Lung (tissue), 12 donors: ENCODE data around the gene DNAJB6. TPM values are rescaled to one million over a fixed set of nuclear protein-coding genes. Genes with fewer than 3 reads are reported as not detected.

ENCODE experiments used
- ATAC-seq: fragments of 200-7000 bp; cut with Tn5 transposase; one replicate; pipeline ENCODE4 v1.9.1; 2020; ENCODE audit warnings: moderate number of reproducible peaks; ENCODE audit not compliant: insufficient read depth, low FRiP score
- DNase-seq, 3 donors: peaks; one replicate each; pipeline ENCODE4 v3.0.0-alpha.2; 2013 to 2017
- H3K27ac ChIP-seq, 2 donors: one replicate each; pipeline ENCODE4 v1.5.1; 2013; ENCODE audit warnings: mild to moderate bottlenecking in 2 of 2, moderate library complexity in 2 of 2, control low read depth in 1 of 2, inconsistent platforms in 1 of 2, low read depth in 1 of 2, low read length in 1 of 2
- H3K27me3 ChIP-seq, 3 donors: one replicate each; pipeline ENCODE4 v1.5.1; 2013; ENCODE audit warnings: low read length in 2 of 3; ENCODE audit not compliant: control insufficient read depth in 3 of 3, insufficient read depth in 3 of 3
- H3K36me3 ChIP-seq, 4 donors: one replicate each; pipeline ENCODE4 v1.5.1; 2013; ENCODE audit warnings: low read length in 4 of 4, mild to moderate bottlenecking in 1 of 4, moderate library complexity in 1 of 4; ENCODE audit not compliant: control insufficient read depth in 4 of 4, insufficient read depth in 4 of 4
- H3K4me1 ChIP-seq, 5 donors: one replicate each; pipeline ENCODE4 v1.5.1; 2013; ENCODE audit warnings: low read length in 5 of 5, mild to moderate bottlenecking in 2 of 5, moderate library complexity in 1 of 5; ENCODE audit not compliant: control insufficient read depth in 5 of 5, insufficient read depth in 5 of 5
- H3K4me3 ChIP-seq: one replicate; pipeline ENCODE4 v1.5.1; 2013; ENCODE audit warnings: mild to moderate bottlenecking, control low read depth, moderate library complexity
- H3K9ac ChIP-seq, 2 donors: one replicate each; pipeline ENCODE4 v1.5.1; 2013; ENCODE audit warnings: low read length in 2 of 2, control low read depth in 1 of 2; ENCODE audit not compliant: insufficient read depth in 1 of 2
- H3K9me3 ChIP-seq, 4 donors: one replicate each; pipeline ENCODE4 v1.5.1; 2013; ENCODE audit warnings: low read length in 3 of 4, mild to moderate bottlenecking in 1 of 4, moderate library complexity in 1 of 4; ENCODE audit not compliant: control insufficient read depth in 4 of 4, insufficient read depth in 3 of 4
- WGBS, 2 donors: extraction: QIAGEN DNeasy Blood & Tissue Kit; methylation state at CpG; one replicate each; pipeline ENCODE4 v1.1.7; 2013; 5-methylcytosine and 5-hydroxymethylcytosine counted together
- polyA plus RNA-seq, 2 donors: library from polyadenylated mRNA; stranded (reverse); fragments of 200-250 nt; gene quantifications; one replicate each; pipeline ENCODE4 v1.2.1, GENCODE V29; 2013
- total RNA-seq, 2 donors: library from RNA; depleted of rRNA in 1 of 2; stranded (reverse); fragments of >200 nt in 1 of 2; gene quantifications; one replicate each; pipeline ENCODE4 v1.2.1, GENCODE V29; 2014 to 2021
- TF ChIP-seq, protein P1 (sequence below): IDR thresholded peaks from 2 replicates; pipeline ENCODE4 v1.5.1; 2012; ENCODE audit warnings: mild to moderate bottlenecking; ENCODE audit errors: control extremely low read depth, extremely low read depth
- donor health status: control.
- donor health status: control.
- donor health status: Bipolar disorder and iron deficiency.
- donor health status: healthy.
- donor health status: DM: yes; HTN: yes; CAD: no.

The DNAJB6 gene
- total and polyA plus RNA-seq, 4 donors, result 58.1 to 117 (median 83.0) TPM

DNA sequence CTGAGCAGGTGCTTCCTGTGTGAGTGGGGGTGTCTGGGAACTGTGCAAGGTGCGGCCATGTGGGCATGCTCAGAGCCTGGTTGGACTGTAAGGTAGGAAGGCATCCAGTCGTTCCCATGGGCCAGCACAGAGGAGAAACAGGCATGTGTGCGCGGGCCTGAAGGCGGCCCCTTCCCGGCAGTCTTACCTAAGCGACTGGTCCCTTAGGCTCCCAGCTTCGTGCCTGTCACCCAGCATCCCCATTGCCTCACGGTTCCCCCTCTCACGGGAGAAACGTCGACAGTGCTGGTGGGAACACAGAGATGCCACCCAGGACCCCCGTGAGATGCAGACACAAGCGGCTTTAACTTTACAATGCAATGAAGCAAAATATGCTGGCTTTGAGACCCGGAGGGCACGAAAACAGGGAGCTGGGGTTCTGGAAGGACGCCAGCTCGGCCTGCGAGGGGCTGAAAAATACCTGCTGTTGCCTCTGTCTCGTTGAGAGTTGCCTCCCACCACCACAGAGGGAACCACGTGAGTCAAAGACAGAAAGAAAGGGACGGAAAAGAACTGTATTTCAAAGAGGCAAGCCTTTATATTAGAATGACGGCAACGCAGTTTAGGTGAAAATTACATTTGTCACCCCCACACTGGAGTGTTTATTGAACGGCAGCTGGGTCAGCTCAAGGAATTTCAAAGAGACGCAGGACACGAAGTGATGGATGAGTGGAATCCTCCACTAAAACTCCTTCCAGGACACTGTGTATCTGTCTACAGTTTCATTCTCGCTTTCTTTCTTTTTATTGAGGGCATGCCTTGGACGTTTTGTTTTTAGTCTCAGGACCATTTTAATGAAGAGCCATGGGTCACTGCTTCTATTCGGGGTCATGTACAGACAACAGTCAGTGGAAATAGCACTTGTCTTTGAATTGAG is 128.4 kb downstream of the DNAJB6 start:
- Histone ChIP-seq H3K27me3 (peaks cover 0 to 30% (median 24%) of the 10 kb centered on the region in 3 donors), H3K4me1 (no peaks in the 10 kb centered on the region), H3K9me3 (peaks cover 0 to 8% (median 0%) of the 10 kb centered on the region in 4 donors), H3K36me3 (no peaks in the 10 kb centered on the region), H3K4me3 (no peak overlapping the region), H3K27ac (no peak overlapping the region), H3K9ac (no peak overlapping the region)
- DNase-seq (peak in 2 of 3 donors; percentile 7 to 23), ATAC-seq (no peak)
- 35 to 47% methylated on average over 30 of the region's 30 CpGs for WGBS, 2 donors
- TF ChIP-seq, protein P1, sequence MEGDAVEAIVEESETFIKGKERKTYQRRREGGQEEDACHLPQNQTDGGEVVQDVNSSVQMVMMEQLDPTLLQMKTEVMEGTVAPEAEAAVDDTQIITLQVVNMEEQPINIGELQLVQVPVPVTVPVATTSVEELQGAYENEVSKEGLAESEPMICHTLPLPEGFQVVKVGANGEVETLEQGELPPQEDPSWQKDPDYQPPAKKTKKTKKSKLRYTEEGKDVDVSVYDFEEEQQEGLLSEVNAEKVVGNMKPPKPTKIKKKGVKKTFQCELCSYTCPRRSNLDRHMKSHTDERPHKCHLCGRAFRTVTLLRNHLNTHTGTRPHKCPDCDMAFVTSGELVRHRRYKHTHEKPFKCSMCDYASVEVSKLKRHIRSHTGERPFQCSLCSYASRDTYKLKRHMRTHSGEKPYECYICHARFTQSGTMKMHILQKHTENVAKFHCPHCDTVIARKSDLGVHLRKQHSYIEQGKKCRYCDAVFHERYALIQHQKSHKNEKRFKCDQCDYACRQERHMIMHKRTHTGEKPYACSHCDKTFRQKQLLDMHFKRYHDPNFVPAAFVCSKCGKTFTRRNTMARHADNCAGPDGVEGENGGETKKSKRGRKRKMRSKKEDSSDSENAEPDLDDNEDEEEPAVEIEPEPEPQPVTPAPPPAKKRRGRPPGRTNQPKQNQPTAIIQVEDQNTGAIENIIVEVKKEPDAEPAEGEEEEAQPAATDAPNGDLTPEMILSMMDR, result no peak

- H3K27me3 ChIP-seq, result peaks cover 0 to 28% (median 24%) of the 10 kb centered on the region in 3 donors
- H3K4me1 ChIP-seq, result no peaks in the 10 kb centered on the region
- ATAC-seq (no peak), DNase-seq (peak in 1 of 3 donors; percentile 7)
- WGBS, 2 donors, result 70 to 80% methylated on average over 41 of the region's 41 CpGs
- H3K27ac ChIP-seq, result no peak overlapping the region
- H3K4me3 ChIP-seq, result no peak overlapping the region
- H3K36me3 ChIP-seq, result no peaks in the 10 kb centered on the region
- TF ChIP-seq, protein P1, result no peak
- H3K9ac ChIP-seq, result no peak overlapping the region
- peaks cover 0 to 8% (median 0%) of the 10 kb centered on the region in 4 donors for H3K9me3 ChIP-seq
Observed at GRCh38 chr7:157465891-157466866, 129.4 kb downstream of the DNAJB6 start.

DNA sequence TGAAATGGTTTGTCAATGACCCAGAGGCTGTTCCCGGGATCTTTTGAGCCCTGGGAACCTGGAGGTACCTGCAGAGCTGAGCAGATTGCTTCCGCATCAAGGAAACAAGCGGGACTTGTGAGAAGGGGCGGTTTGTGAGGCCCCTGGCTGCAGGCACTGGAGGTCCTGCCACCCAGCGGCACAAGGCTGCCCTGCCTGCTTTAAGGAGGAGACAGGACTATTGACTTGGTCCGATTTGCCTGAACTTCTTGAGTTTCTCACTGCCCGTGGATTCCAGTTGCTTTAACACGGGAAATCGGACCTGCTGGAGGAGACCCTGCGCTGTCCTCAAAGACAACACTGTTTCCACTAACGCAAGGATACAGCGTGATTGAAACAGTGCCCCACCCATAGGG is 130.1 kb downstream of the DNAJB6 start:
- TF ChIP-seq, protein P1, result no peak
- 71 to 72% methylated on average over 12 of the region's 12 CpGs for WGBS, 2 donors
- Histone ChIP-seq H3K4me1 (no peaks in the 10 kb centered on the region), H3K27me3 (peaks cover 0 to 28% (median 24%) of the 10 kb centered on the region in 3 donors), H3K36me3 (no peaks in the 10 kb centered on the region), H3K9ac (no peak overlapping the region), H3K27ac (no peak overlapping the region), H3K4me3 (no peak overlapping the region), H3K9me3 (peaks cover 0 to 8% (median 0%) of the 10 kb centered on the region in 4 donors)
- ATAC-seq (no peak), DNase-seq (peak in 1 of 3 donors; percentile 5)

Other genes with a start within 250 kb of the DNAJB6 start
- gene UBE3C, start 198.1 kb upstream of the DNAJB6 start, total RNA-seq, result 10 to 100 TPM; 57.3 to 91.8 TPM
- gene UBE3C, start 198.1 kb upstream of the DNAJB6 start, polyA plus RNA-seq, result 10 to 100 TPM; 12.7 to 34.8 TPM